Tibial artery (tissue), 4 donors: ENCODE measurements around the gene ARNT2.

ENCODE experiments used
- DNase-seq, 2 donors: peaks; one replicate each; pipeline ENCODE4 v3.0.0-alpha.2; 2019
- H3K27ac ChIP-seq, 2 donors: fragments of 200-600 bp; sonication (generic) in 1 of 2; 1 replicate in 1 of 2; 2 replicates in 1 of 2; pipeline ENCODE4 v1.5.1; 2018 to 2019; ENCODE audit warnings: mild to moderate bottlenecking in 1 of 2
- H3K27me3 ChIP-seq, 2 donors: fragments of 200-600 bp; sonication (generic) in 1 of 2; one replicate each; pipeline versions ENCODE4 v1.5.1 to v1.6.0; 2016 to 2019
- H3K36me3 ChIP-seq, 3 donors: fragments of 200-600 bp; sonication (generic) in 2 of 3; one replicate each; pipeline ENCODE4 v1.5.1; 2016 to 2019; ENCODE audit warnings: mild to moderate bottlenecking in 2 of 3
- H3K4me1 ChIP-seq, 4 donors: fragments of 200-600 bp; sonication (generic) in 2 of 4; 1 replicate in 3 of 4; 2 replicates in 1 of 4; pipeline ENCODE4 v1.5.1; 2016 to 2019
- H3K4me3 ChIP-seq, 2 donors: fragments of 200-600 bp; sonication (generic) in 1 of 2; 1 replicate in 1 of 2; 2 replicates in 1 of 2; pipeline ENCODE4 v1.5.1; 2018 to 2019; ENCODE audit warnings: mild to moderate bottlenecking in 2 of 2
- H3K9me3 ChIP-seq, 3 donors: fragments of 200-600 bp; sonication (generic) in 1 of 3; one replicate each; pipeline ENCODE4 v1.5.1; 2016 to 2019
- intact Hi-C: fragments of 100-400 bp; cut with DNase I; formaldehyde crosslinking; loops from one replicate; pipeline ENCODE4 v1.15.0; 2023; ENCODE audit warnings: low total_unique reads
- TF ChIP-seq, protein P1 (sequence below), 2 experiments: fragments of 200-600 bp in 1 of 2; fragments of 450-650 bp in 1 of 2; IDR thresholded peaks; one replicate each; pipeline ENCODE4 v1.5.1; 2017 to 2019; ENCODE audit warnings: antibody characterized with exemption in 2 of 2, mild to moderate bottlenecking in 1 of 2, moderate library complexity in 1 of 2

ARNT2 gene

DNA sequence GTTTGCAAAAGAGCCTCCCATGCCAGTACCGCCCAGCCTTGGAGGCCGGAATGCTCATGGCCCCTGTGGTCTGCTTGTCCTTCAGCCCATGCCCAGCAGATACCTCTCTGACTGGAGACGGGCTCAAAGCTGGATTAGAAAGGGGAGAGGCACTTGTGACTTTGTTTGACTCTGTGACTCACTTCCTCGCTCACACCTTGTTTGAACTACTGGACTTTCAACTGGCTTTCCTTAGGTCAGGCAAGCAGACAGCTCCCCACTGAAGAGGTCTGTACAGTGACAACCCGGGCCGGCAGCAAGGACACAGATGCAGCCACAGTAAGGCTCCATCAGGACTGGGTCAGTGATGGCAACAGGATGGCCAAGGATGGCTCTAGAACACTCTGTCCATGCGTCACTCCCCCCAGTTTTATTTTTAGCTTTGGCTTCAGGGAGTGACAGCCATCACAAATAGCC lies 192.4 kb downstream of the ARNT2 start:
- H3K9me3 ChIP-seq: no peaks in the 10 kb centered on the region
- intact Hi-C loops: no loop called here
- peaks cover 5 to 28% (median 5%) of the 10 kb centered on the region in 3 donors for H3K36me3 ChIP-seq
- DNase-seq: no peak
- no peaks in the 10 kb centered on the region for H3K27me3 ChIP-seq
- H3K4me1 ChIP-seq: no peaks in the 10 kb centered on the region
- TF ChIP-seq, protein P1, sequence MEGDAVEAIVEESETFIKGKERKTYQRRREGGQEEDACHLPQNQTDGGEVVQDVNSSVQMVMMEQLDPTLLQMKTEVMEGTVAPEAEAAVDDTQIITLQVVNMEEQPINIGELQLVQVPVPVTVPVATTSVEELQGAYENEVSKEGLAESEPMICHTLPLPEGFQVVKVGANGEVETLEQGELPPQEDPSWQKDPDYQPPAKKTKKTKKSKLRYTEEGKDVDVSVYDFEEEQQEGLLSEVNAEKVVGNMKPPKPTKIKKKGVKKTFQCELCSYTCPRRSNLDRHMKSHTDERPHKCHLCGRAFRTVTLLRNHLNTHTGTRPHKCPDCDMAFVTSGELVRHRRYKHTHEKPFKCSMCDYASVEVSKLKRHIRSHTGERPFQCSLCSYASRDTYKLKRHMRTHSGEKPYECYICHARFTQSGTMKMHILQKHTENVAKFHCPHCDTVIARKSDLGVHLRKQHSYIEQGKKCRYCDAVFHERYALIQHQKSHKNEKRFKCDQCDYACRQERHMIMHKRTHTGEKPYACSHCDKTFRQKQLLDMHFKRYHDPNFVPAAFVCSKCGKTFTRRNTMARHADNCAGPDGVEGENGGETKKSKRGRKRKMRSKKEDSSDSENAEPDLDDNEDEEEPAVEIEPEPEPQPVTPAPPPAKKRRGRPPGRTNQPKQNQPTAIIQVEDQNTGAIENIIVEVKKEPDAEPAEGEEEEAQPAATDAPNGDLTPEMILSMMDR (IDR thresholded peaks at IDR 0.05): no peak
- H3K27ac ChIP-seq: no peak overlapping the region
- H3K4me3 ChIP-seq: no peak overlapping the region

DNA sequence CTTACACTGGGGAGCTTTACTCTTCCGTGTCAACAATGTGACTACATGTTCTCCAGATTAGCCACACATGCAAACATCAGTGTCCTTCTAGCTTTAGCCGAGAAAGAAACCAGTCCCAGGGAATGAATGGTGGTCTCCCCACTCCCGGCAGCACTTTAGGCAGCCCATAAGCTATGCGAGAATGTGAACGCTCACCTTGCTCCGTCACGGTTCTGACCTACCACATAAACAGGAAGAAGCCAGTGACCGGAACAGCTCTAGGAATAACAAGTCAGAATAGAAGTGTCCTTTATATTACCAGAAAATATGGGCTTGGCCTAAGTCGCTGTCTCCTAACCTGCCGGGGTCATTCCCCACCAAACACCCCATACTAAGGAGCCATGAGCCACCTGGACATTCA lies 192.9 kb downstream of the ARNT2 start:
- no peak overlapping the region for H3K4me3 ChIP-seq
- TF ChIP-seq, protein P1 (IDR thresholded peaks at IDR 0.05): no peak
- no peak for DNase-seq
- no peak overlapping the region for H3K27ac ChIP-seq
- peaks cover 0 to 23% (median 5%) of the 10 kb centered on the region in 3 donors for H3K36me3 ChIP-seq
- H3K27me3 ChIP-seq: no peaks in the 10 kb centered on the region
- no peaks in the 10 kb centered on the region for H3K4me1 ChIP-seq
- intact Hi-C loops: no loop called here
- no peaks in the 10 kb centered on the region for H3K9me3 ChIP-seq

DNA sequence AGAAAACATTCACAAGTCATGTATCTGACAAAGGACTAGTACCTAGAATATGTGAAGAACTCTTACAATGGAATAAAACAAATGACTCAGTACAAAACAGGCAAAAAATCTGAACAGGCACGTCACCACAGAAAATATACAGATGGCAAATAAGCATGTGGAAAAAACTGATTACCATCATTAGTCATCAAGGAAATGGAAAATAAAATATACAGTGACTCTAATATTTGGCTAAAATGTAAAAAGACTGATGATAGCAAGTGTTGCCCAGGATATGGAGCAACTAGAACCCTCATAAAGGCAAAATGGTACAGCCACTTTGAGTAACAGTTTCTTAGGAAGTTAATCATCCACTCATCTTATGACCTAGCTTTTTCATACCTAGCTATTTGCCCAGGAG lies 195.2 kb downstream of the ARNT2 start:
- no peak overlapping the region for H3K4me3 ChIP-seq
- H3K9me3 ChIP-seq: no peaks in the 10 kb centered on the region
- intact Hi-C loops: no loop called here
- no peaks in the 10 kb centered on the region for H3K27me3 ChIP-seq
- no peak for DNase-seq
- TF ChIP-seq, protein P1 (IDR thresholded peaks at IDR 0.05): no peak
- no peaks in the 10 kb centered on the region for H3K4me1 ChIP-seq
- H3K27ac ChIP-seq: no peak overlapping the region
- H3K36me3 ChIP-seq: peaks cover 0 to 1% (median 0%) of the 10 kb centered on the region in 3 donors

DNA sequence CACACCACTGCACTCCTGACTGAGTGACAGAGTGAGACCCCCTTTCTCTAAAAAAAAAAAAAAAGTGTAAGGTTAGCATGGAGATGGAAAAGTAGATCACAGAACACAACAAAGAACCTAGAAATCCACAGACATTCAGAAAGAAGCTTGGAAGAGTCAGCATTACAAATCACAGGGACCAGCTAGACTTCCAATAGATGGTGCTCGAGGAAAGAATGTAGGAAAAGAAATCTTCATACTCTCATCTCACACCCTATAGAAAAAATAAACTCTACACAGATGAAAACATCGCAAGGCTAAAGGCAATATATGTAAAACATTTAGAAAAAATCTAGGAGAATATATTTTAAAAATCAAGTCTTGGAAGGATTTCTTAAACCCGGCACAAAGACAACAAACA lies 196.4 kb downstream of the ARNT2 start:
- Histone ChIP-seq H3K9me3 (no peaks in the 10 kb centered on the region), H3K4me3 (no peak overlapping the region), H3K36me3 (no peaks in the 10 kb centered on the region), H3K27me3 (no peaks in the 10 kb centered on the region), H3K27ac (no peak overlapping the region), H3K4me1 (no peaks in the 10 kb centered on the region)
- intact Hi-C loops: no loop called here
- no peak for DNase-seq
- TF ChIP-seq, protein P1 (IDR thresholded peaks at IDR 0.05): no peak

DNA sequence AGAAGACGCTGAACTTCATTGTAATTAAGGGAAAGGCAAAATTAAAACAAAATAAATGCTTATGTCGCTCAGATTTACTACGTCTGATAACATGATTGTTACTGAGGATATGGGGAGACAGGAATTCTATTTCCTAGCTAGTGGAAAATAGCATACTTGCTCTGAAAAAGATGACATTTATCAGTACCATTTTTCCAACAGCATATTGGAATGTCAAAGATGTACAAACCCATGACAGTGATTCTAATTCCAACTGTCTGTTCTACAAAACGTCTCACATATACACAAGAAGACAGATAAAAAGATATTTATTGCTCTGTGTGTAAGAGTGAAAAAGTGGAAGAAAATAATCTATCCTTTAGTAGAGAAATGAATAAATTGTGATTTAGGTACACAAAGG lies 197.1 kb downstream of the ARNT2 start:
- Histone ChIP-seq H3K36me3 (no peaks in the 10 kb centered on the region), H3K4me1 (no peaks in the 10 kb centered on the region), H3K4me3 (no peak overlapping the region), H3K9me3 (no peaks in the 10 kb centered on the region), H3K27me3 (no peaks in the 10 kb centered on the region), H3K27ac (no peak overlapping the region)
- intact Hi-C loops: no loop called here
- TF ChIP-seq, protein P1 (IDR thresholded peaks at IDR 0.05): no peak
- DNase-seq: no peak
